CD14-positive monocyte (primary cell): Measurements from ENCODE around the gene KBTBD8. TPM values are rescaled to one million over a fixed set of nuclear protein-coding genes. Genes with fewer than 3 reads are reported as not detected.

Experiments used
- DNase-seq, 3 donors: peaks; one replicate each; pipeline ENCODE4 v3.0.0-alpha.2; 2011 to 2022
- H2AFZ ChIP-seq: 2 replicates; pipeline ENCODE4 v1.6.0; 2012; ENCODE audit warnings: mild to moderate bottlenecking, low read depth, low read length, inconsistent platforms; ENCODE audit not compliant: insufficient read depth, poor library complexity, severe bottlenecking
- H3K27ac ChIP-seq, 2 donors: 1 replicate in 1 of 2; 2 replicates in 1 of 2; pipeline ENCODE4 v1.5.1; 2012 to 2013; ENCODE audit warnings: low read length in 2 of 2, control low read depth in 1 of 2, inconsistent platforms in 1 of 2, low read depth in 1 of 2, mild to moderate bottlenecking in 1 of 2
- H3K27me3 ChIP-seq, 2 donors: one replicate each; pipeline versions ENCODE4 v1.6.0 to v1.6.1; 2011 to 2013; ENCODE audit warnings: low read length in 2 of 2; ENCODE audit not compliant: control insufficient read depth in 2 of 2, insufficient read depth in 2 of 2
- H3K36me3 ChIP-seq, 2 donors: replicated peaks in 1 of 2; 1 replicate in 1 of 2; 2 replicates in 1 of 2; pipeline versions ENCODE4 v1.5.1 to v1.6.1; 2012 to 2013; ENCODE audit warnings: low read length in 2 of 2, control low read depth in 1 of 2, inconsistent platforms in 1 of 2, mild to moderate bottlenecking in 1 of 2; ENCODE audit not compliant: insufficient read depth in 2 of 2, control insufficient read depth in 1 of 2
- H3K4me1 ChIP-seq, 2 donors: 1 replicate in 1 of 2; 2 replicates in 1 of 2; pipeline versions ENCODE4 v1.5.1 to v1.6.1; 2012 to 2013; ENCODE audit warnings: low read length in 2 of 2, control low read depth in 1 of 2, inconsistent platforms in 1 of 2, mild to moderate bottlenecking in 1 of 2, moderate library complexity in 1 of 2; ENCODE audit not compliant: insufficient read depth in 2 of 2, control insufficient read depth in 1 of 2
- H3K4me2 ChIP-seq: replicated peaks from 2 replicates; pipeline ENCODE3; 2012; ENCODE audit warnings: low read length, moderate library complexity, mild to moderate bottlenecking; ENCODE audit not compliant: poor library complexity, severe bottlenecking; ENCODE audit errors: extremely low read depth
- H3K4me3 ChIP-seq, 3 experiments: fragments of 200-600 bp in 1 of 3; sonication (generic) in 1 of 3; replicated peaks in 1 of 3; 1 replicate in 2 of 3; 2 replicates in 1 of 3; pipeline ENCODE4 v1.5.1; 2011 to 2013; ENCODE audit warnings: low read length in 3 of 3, mild to moderate bottlenecking in 3 of 3, control low read depth in 2 of 3, low read depth in 2 of 3, inconsistent platforms in 1 of 3, moderate library complexity in 1 of 3
- H3K79me2 ChIP-seq: 2 replicates; pipeline ENCODE4 v1.6.0; 2012; ENCODE audit warnings: mild to moderate bottlenecking, control low read depth, inconsistent platforms, low read length, moderate library complexity; ENCODE audit not compliant: insufficient read depth
- H3K9ac ChIP-seq: 2 replicates; pipeline ENCODE4 v1.6.0; 2017; ENCODE audit warnings: low read length, mild to moderate bottlenecking; ENCODE audit not compliant: insufficient read depth, poor library complexity, severe bottlenecking
- H3K9me3 ChIP-seq, 2 donors: replicated peaks in 1 of 2; 1 replicate in 1 of 2; 2 replicates in 1 of 2; pipeline versions ENCODE4 v1.5.1 to v1.6.1; 2012 to 2013; ENCODE audit warnings: low read length in 2 of 2, control low read depth in 1 of 2; ENCODE audit not compliant: control insufficient read depth in 1 of 2, insufficient read depth in 1 of 2
- H4K20me1 ChIP-seq: 2 replicates; pipeline ENCODE4 v1.6.0; 2012; ENCODE audit warnings: mild to moderate bottlenecking, low read length, control low read depth, moderate library complexity; ENCODE audit not compliant: insufficient read depth
- H3K27ac Mint-ChIP-seq, 7 donors: one replicate each; pipeline ENCODE4 v1.8.0; 2020; ENCODE audit warnings: mild to moderate bottlenecking in 7 of 7, mixed read lengths in 7 of 7, moderate library complexity in 6 of 7, inconsistent platforms in 2 of 7
- H3K27me3 Mint-ChIP-seq, 3 donors: one replicate each; pipeline ENCODE4 v1.8.0; 2021 to 2022; ENCODE audit warnings: low read depth in 3 of 3, mild to moderate bottlenecking in 3 of 3, mixed read lengths in 3 of 3, moderate library complexity in 3 of 3, inconsistent platforms in 1 of 3
- H3K36me3 Mint-ChIP-seq, 2 donors: one replicate each; pipeline ENCODE4 v1.8.0; 2020; ENCODE audit warnings: mixed read lengths in 2 of 2, inconsistent platforms in 1 of 2, mild to moderate bottlenecking in 1 of 2
- H3K4me1 Mint-ChIP-seq: one replicate; pipeline ENCODE4 v1.8.0; 2020; ENCODE audit warnings: mild to moderate bottlenecking, mixed read lengths
- H3K4me3 Mint-ChIP-seq, 2 donors: one replicate each; pipeline ENCODE4 v1.8.0; 2020; ENCODE audit warnings: mild to moderate bottlenecking in 2 of 2, mixed read lengths in 2 of 2, moderate library complexity in 1 of 2
- H3K9me3 Mint-ChIP-seq, 7 donors: one replicate each; pipeline ENCODE4 v1.8.0; 2020 to 2022; ENCODE audit warnings: mixed read lengths in 7 of 7, mild to moderate bottlenecking in 6 of 7, moderate library complexity in 6 of 7, inconsistent platforms in 2 of 7
- whole genome bisulfite sequencing: methylation state at CpG from one replicate; pipeline ENCODE4 v1.1.5; 2013; ENCODE audit warnings: missing lambda C conversion rate; ENCODE audit not compliant: insufficient coverage; 5-methylcytosine and 5-hydroxymethylcytosine counted together
- intact Hi-C, 2 donors: fragments of 100-400 bp; cut with micrococcal nuclease; formaldehyde crosslinking; loops; one replicate each; pipeline versions ENCODE4 v1.15.0 to v1.15.1; 2023
- polyA plus RNA-seq, 3 donors: library from polyadenylated mRNA; depleted of rRNA in 1 of 3; unstranded in 2 of 3; stranded (reverse) in 1 of 3; fragments of 300-500 nt in 2 of 3; fragments of >200 nt in 1 of 3; fragmentation: Illumina TruSeq in 2 of 3; gene quantifications; 1 replicate in 2 of 3; 2 replicates in 1 of 3; pipeline ENCODE4 v1.2.3, GENCODE V29; 2012 to 2021
- TF ChIP-seq, protein P1 (sequence below): fragments of 200-600 bp; IDR thresholded peaks from one replicate; pipeline ENCODE4 v1.8.0; 2022; ENCODE audit warnings: antibody characterized with exemption, mild to moderate bottlenecking

Gene KBTBD8
- polyA plus RNA-seq, 3 donors: 3.0 to 11.7 (median 3.2) TPM

DNA sequence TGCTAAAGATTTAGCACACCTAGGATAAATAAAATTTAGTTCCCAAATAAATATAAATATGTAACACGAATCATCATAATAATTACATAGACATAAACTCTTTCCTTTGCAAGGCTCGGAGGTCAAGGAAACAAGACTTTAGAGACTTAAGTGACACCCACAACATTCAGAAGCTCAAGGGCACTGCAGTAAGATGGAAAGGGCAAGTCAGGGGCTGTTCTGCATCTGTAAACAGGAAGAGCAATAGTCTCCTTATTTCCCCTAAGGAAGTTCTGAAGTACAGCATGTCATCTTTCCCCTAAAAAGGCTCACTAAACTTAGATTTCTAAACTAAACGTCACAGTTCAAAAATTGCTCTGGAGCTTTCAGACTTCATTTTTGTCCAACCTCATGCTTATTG lies 26.9 kb upstream of the KBTBD8 start:
- peak overlapping the region; percentile 32 for H2AFZ ChIP-seq
- peaks cover 8 to 9% of the 10 kb centered on the region in 2 donors for H3K4me1 ChIP-seq
- Mint-ChIP-seq H3K4me3 (no peak overlapping the region), H3K36me3 (no peaks in the 10 kb centered on the region), H3K9me3 (peaks cover 0 to 2% (median 0%) of the 10 kb centered on the region in 7 donors), H3K27ac (no peak overlapping the region), H3K4me1 (peaks cover 13% of the 10 kb centered on the region), H3K27me3 (peaks cover 0 to 6% (median 1%) of the 10 kb centered on the region in 3 donors)
- no peak overlapping the region for H3K9ac ChIP-seq
- TF ChIP-seq, protein P1, sequence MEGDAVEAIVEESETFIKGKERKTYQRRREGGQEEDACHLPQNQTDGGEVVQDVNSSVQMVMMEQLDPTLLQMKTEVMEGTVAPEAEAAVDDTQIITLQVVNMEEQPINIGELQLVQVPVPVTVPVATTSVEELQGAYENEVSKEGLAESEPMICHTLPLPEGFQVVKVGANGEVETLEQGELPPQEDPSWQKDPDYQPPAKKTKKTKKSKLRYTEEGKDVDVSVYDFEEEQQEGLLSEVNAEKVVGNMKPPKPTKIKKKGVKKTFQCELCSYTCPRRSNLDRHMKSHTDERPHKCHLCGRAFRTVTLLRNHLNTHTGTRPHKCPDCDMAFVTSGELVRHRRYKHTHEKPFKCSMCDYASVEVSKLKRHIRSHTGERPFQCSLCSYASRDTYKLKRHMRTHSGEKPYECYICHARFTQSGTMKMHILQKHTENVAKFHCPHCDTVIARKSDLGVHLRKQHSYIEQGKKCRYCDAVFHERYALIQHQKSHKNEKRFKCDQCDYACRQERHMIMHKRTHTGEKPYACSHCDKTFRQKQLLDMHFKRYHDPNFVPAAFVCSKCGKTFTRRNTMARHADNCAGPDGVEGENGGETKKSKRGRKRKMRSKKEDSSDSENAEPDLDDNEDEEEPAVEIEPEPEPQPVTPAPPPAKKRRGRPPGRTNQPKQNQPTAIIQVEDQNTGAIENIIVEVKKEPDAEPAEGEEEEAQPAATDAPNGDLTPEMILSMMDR: no peak
- WGBS: 20% methylated on average over 1 of the region's 3 CpGs
- no peaks in the 10 kb centered on the region for H3K36me3 ChIP-seq
- H3K27ac ChIP-seq: no peak overlapping the region
- no peak for DNase-seq
- intact Hi-C loops: loop anchor here in 1 of 2 donors (5.0 kb wide), 1 partner anchor 61 kb away; no protein-coding TSS in a partner anchor
- H3K4me2 ChIP-seq: no peak overlapping the region
- no peaks in the 10 kb centered on the region for H4K20me1 ChIP-seq
- no peaks in the 10 kb centered on the region for H3K9me3 ChIP-seq
- no peaks in the 10 kb centered on the region for H3K27me3 ChIP-seq
- no peaks in the 10 kb centered on the region for H3K79me2 ChIP-seq
- no peak overlapping the region for H3K4me3 ChIP-seq

DNA sequence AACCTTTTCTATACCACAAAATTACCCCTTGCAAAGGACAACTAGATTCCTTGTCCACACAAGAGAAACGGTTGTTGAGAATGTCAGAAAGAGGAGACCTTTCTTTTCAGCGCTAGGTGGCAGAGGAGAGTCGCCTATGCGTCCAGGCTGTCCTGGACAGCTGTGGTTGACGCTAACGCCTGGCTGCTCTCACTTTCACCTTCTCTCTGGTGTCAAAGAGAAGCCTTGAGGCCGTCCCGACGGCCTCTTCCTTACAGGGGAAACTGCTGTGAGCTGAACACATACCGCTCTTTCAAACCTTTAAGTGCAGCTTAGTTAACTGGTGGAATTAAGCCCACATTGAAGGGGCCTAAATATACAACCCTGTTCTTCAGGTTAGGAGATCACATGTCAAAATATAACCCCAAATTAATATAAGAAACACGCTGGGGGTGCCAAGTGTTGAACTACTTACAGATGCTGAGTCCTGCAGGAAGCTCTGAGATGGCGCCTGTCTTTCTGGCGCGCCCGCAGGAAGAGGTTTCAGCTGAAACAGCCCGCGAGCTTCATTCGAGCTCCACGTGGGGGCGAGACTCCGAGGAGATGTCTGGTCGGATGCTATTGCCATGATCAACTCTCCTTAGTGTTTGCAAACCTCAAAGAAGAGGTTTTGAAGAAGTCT lies 26.1 kb upstream of the KBTBD8 start:
- peak overlapping the region; percentile 68 for H3K4me2 ChIP-seq
- H3K4me1 ChIP-seq: peaks cover 8 to 9% of the 10 kb centered on the region in 2 donors
- H4K20me1 ChIP-seq: no peaks in the 10 kb centered on the region
- intact Hi-C loops: loop anchor here in 1 of 2 donors (5.0 kb wide), 1 partner anchor 60 kb away; no protein-coding TSS in a partner anchor
- H3K27me3 ChIP-seq: no peaks in the 10 kb centered on the region
- peak overlapping the region; percentile 70 for H2AFZ ChIP-seq
- H3K36me3 ChIP-seq: no peaks in the 10 kb centered on the region
- peaks cover 0 to 6% (median 1%) of the 10 kb centered on the region in 3 donors for H3K27me3 Mint-ChIP-seq
- WGBS: under 1% methylated on average over 17 of the region's 22 CpGs
- H3K9ac ChIP-seq: peak overlapping the region; percentile 32
- DNase-seq: peak; percentile 64 to 77 (median 76)
- H3K9me3 Mint-ChIP-seq: peaks cover 0 to 2% (median 0%) of the 10 kb centered on the region in 7 donors
- H3K79me2 ChIP-seq: no peaks in the 10 kb centered on the region
- peak overlapping the region; percentile 78 to 86 for H3K4me3 Mint-ChIP-seq
- TF ChIP-seq, protein P1: peak; percentile 89
- H3K4me1 Mint-ChIP-seq: peaks cover 13% of the 10 kb centered on the region
- peak overlapping the region in 5 of 7 donors; percentile 20 to 55 (median 49) for H3K27ac Mint-ChIP-seq
- no peaks in the 10 kb centered on the region for H3K36me3 Mint-ChIP-seq
- peak overlapping the region; percentile 11 to 70 (median 43) for H3K4me3 ChIP-seq
- peak overlapping the region; percentile 5 to 51 for H3K27ac ChIP-seq
- no peaks in the 10 kb centered on the region for H3K9me3 ChIP-seq
